ENCODE measurements around the gene ABCC11. TPM values are rescaled to one million over a fixed set of nuclear protein-coding genes. Genes with fewer than 3 reads are reported as not detected.
A peak's percentile ranks its signal among the peaks of the same experiment; 100 is the strongest.

Gene ABCC11
- total and polyA plus RNA-seq, 2 of the 4 experiments (the other 2 are of a cell fraction), result 0.09 to 0.18 TPM

GRCh38 chr16:48169896-48170295 is 77.4 kb downstream of the ABCC11 start:
- Histone ChIP-seq H3K9me1 (ENCODE audit: insufficient read depth, low read length) (no peaks in the 10 kb centered on the region; the same call in 1 of the 2 replicates), H3K4ac (ENCODE audit: low read depth, low read length) (no peak overlapping the region), H4K8ac (ENCODE audit: low read depth in 2 of 2, low read length in 2 of 2) (no peak overlapping the region), H3K36me3 (ENCODE audit: control insufficient read depth, insufficient read depth, low read length) (no peaks in the 10 kb centered on the region), H4K91ac (ENCODE audit: insufficient read depth, low read depth, low read length) (no peak overlapping the region), H4K5ac (ENCODE audit: low read depth, low read length) (no peak overlapping the region), H3K18ac (ENCODE audit: low read depth, low read length) (no peak overlapping the region), H2BK15ac (ENCODE audit: low read depth, low read length) (no peak overlapping the region), H2AK5ac (ENCODE audit: low read depth, low read length) (no peak overlapping the region), H3K9ac (ENCODE audit: low read depth, low read length) (no peak overlapping the region), H2BK120ac (ENCODE audit: low read depth, low read length) (no peak overlapping the region), H3K23ac (ENCODE audit: low read depth, low read length) (no peak overlapping the region), H3K27ac (ENCODE audit: insufficient read depth, low read length) (no peak overlapping the region), H2BK20ac (ENCODE audit: low read depth, low read length) (no peak overlapping the region), H2AK9ac (replicated peaks; ENCODE audit: low read depth, low read length, poor library complexity) (no peak overlapping the region), H3K27me3 (ENCODE audit: control insufficient read depth, insufficient read depth, low read length) (peaks cover 5% of the 10 kb centered on the region), H3K56ac (ENCODE audit: extremely low read depth, insufficient read depth, low read length) (no peak overlapping the region), H4K20me1 (ENCODE audit: insufficient read depth, low read length) (no peaks in the 10 kb centered on the region), H3K4me3 (ENCODE audit: insufficient read depth, low read depth, low read length) (no peak overlapping the region), H3K79me1 (ENCODE audit: low read depth in 1 of 2, low read length in 2 of 2) (no peaks in the 10 kb centered on the region), H2AFZ (replicated peaks; ENCODE audit: low read length, poor library complexity) (peak overlapping the region; percentile 7), H3K4me2 (ENCODE audit: low read depth, low read length) (no peak overlapping the region), H3K14ac (replicated peaks; ENCODE audit: low read depth, low read length) (no peak overlapping the region), H2BK5ac (ENCODE audit: low read depth, low read length, poor library complexity, severe bottlenecking) (no peak overlapping the region), H3K4me1 (ENCODE audit: control insufficient read depth, insufficient read depth, low read length) (no peaks in the 10 kb centered on the region; the same call in 1 of the 2 replicates), H3K9me3 (ENCODE audit: control insufficient read depth, insufficient read depth, low read length) (no peaks in the 10 kb centered on the region)
- no peak for ATAC-seq (ENCODE audit: low read depth)
- TF ChIP-seq MXI1 (IDR thresholded peaks at IDR 0.05; ENCODE audit: borderline replicate concordance, low read depth, low read length) (no peak), RFX5 (IDR thresholded peaks at IDR 0.05; ENCODE audit: low read depth, low read length) (no peak), MAZ (IDR thresholded peaks at IDR 0.05; ENCODE audit: borderline replicate concordance, low read depth, low read length) (no peak), SMC3 (IDR thresholded peaks at IDR 0.05; ENCODE audit: low read depth, low read length) (no peak), FOS (IDR thresholded peaks at IDR 0.05; ENCODE audit: low read depth, low read length) (no peak), BHLHE40 (IDR thresholded peaks at IDR 0.05; ENCODE audit: low read depth, low read length) (no peak), MAFK (IDR thresholded peaks at IDR 0.05; ENCODE audit: low read depth, low read length) (no peak), CEBPB (IDR thresholded peaks at IDR 0.05; ENCODE audit: low read depth, low read length) (no peak), NFE2L2 (IDR thresholded peaks at IDR 0.05; ENCODE audit: low read depth, low read length) (no peak), POLR2A (IDR thresholded peaks at IDR 0.05; ENCODE audit: low read depth, low read length) (no peak), RCOR1 (IDR thresholded peaks at IDR 0.05; ENCODE audit: insufficient replicate concordance, low read length) (no peak), RAD21 (IDR thresholded peaks at IDR 0.05; ENCODE audit: low read length) (no peak), CHD1 (IDR thresholded peaks at IDR 0.05; ENCODE audit: low read depth, low read length) (no peak), USF2 (IDR thresholded peaks at IDR 0.05; ENCODE audit: low read depth, low read length) (no peak), ELK1 (IDR thresholded peaks at IDR 0.05; ENCODE audit: borderline replicate concordance, low read depth, low read length) (no peak)
- TF ChIP-seq, protein P1, sequence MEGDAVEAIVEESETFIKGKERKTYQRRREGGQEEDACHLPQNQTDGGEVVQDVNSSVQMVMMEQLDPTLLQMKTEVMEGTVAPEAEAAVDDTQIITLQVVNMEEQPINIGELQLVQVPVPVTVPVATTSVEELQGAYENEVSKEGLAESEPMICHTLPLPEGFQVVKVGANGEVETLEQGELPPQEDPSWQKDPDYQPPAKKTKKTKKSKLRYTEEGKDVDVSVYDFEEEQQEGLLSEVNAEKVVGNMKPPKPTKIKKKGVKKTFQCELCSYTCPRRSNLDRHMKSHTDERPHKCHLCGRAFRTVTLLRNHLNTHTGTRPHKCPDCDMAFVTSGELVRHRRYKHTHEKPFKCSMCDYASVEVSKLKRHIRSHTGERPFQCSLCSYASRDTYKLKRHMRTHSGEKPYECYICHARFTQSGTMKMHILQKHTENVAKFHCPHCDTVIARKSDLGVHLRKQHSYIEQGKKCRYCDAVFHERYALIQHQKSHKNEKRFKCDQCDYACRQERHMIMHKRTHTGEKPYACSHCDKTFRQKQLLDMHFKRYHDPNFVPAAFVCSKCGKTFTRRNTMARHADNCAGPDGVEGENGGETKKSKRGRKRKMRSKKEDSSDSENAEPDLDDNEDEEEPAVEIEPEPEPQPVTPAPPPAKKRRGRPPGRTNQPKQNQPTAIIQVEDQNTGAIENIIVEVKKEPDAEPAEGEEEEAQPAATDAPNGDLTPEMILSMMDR (conservative IDR thresholded peaks at IDR 0.05; ENCODE audit: low read depth, low read length), result no peak
- ChIA-PET POLR2A (ENCODE audit: unreplicated experiment) (no interaction called here), CTCF (no interaction called here)
- WGBS, 2 experiments (ENCODE audit: extremely low coverage in 2 of 2, insufficient read length in 1 of 2), result no CpG with 5 or more reads among the region's 8 CpGs
- dilution Hi-C loops (cut with HindIII; ENCODE audit: low sequenced_read_pairs, unreplicated experiment) (no loop called here), in situ Hi-C loops (cut with MboI; ENCODE audit: low sequenced_read_pairs) (loop anchor here (5.0 to 25.0 kb wide), 3 partner anchors 433 to 1138 kb away; partner anchors contain the start of genes ITFG1 and PHKB), intact Hi-C loops (cut with micrococcal nuclease) (no loop called here)
- BruUV-seq (replicated peaks), result no TSS peak
- no peak for DNase-seq

Measured in IMR-90 (cell line).